ENCODE measurements around the gene TDRD6. TPM values are rescaled to one million over a fixed set of nuclear protein-coding genes. Genes with fewer than 3 reads are reported as not detected.

Gene TDRD6
- total RNA-seq, 2 experiments from 2014 or later = 3.5 to 4.5 TPM

DNA sequence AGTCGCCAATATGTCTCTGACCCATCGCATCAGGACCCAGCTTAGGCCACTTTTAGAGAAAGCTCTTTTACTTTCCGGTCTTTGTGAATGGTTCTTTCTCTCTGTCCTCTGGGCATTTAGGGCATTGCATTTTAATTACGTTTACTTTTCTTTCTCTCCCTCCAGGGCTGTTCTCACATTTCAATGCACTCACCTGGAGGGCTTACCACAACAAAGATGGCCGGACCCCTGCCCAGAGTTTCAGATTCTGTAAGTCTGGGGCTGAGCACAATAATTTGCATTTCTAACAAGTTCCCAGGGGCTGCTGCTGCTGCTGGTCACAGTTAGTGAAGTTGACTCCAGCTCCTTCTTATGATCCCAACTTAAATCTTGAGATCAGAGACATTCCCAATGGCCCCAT is 62.0 kb downstream of the TDRD6 start:
- TF ChIP-seq EZH2phosphoT487 (IDR thresholded peaks at IDR 0.05; ENCODE audit: borderline replicate concordance, low read depth, low read length) = no peak
- TF ChIP-seq, protein P1, sequence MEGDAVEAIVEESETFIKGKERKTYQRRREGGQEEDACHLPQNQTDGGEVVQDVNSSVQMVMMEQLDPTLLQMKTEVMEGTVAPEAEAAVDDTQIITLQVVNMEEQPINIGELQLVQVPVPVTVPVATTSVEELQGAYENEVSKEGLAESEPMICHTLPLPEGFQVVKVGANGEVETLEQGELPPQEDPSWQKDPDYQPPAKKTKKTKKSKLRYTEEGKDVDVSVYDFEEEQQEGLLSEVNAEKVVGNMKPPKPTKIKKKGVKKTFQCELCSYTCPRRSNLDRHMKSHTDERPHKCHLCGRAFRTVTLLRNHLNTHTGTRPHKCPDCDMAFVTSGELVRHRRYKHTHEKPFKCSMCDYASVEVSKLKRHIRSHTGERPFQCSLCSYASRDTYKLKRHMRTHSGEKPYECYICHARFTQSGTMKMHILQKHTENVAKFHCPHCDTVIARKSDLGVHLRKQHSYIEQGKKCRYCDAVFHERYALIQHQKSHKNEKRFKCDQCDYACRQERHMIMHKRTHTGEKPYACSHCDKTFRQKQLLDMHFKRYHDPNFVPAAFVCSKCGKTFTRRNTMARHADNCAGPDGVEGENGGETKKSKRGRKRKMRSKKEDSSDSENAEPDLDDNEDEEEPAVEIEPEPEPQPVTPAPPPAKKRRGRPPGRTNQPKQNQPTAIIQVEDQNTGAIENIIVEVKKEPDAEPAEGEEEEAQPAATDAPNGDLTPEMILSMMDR (conservative IDR thresholded peaks at IDR 0.05; ENCODE audit: low read length) = no peak
- no peaks in the 10 kb centered on the region for H3K36me3 ChIP-seq (ENCODE audit: insufficient read depth, low read length)
- H3K9me2 ChIP-seq (ENCODE audit: insufficient read depth, low read length) = no peaks in the 10 kb centered on the region
- BruUV-seq (replicated peaks) = no TSS peak
- H3K27ac ChIP-seq (ENCODE audit: low read depth, low read length, poor library complexity, severe bottlenecking) = no peak overlapping the region
- intact Hi-C loops (cut with micrococcal nuclease; ENCODE audit: unreplicated experiment) = no loop called here
- H2AFZ ChIP-seq (ENCODE audit: low read length) = no peak overlapping the region
- no peaks in the 10 kb centered on the region for H4K20me1 ChIP-seq (ENCODE audit: insufficient read depth, low read length)
- H3K9me3 ChIP-seq (ENCODE audit: low read length) = no peaks in the 10 kb centered on the region
- POLR2A ChIA-PET = interaction anchor here (0.6 to 0.7 kb wide), 2 partner anchors 36 to 285 kb away, joined by 3 to 10 read pairs; no protein-coding TSS in a partner anchor
- no peaks in the 10 kb centered on the region for H3K4me1 ChIP-seq (ENCODE audit: insufficient read depth, low read length, poor library complexity, severe bottlenecking)
- H3K4me3 ChIP-seq (ENCODE audit: low read depth, low read length, poor library complexity, severe bottlenecking) = no peak overlapping the region
- H3K79me2 ChIP-seq (ENCODE audit: insufficient read depth, low read depth, low read length) = no peaks in the 10 kb centered on the region
- H3K4me2 ChIP-seq (ENCODE audit: low read length) = no peak overlapping the region
- CTCF ChIA-PET (ENCODE audit: unreplicated experiment) = interaction anchor here (0.6 kb wide), 1 partner anchor 688 kb away, joined by 3 read pairs; no protein-coding TSS in a partner anchor
- DNase-seq (ENCODE audit: low spot score) = no peak

DNA sequence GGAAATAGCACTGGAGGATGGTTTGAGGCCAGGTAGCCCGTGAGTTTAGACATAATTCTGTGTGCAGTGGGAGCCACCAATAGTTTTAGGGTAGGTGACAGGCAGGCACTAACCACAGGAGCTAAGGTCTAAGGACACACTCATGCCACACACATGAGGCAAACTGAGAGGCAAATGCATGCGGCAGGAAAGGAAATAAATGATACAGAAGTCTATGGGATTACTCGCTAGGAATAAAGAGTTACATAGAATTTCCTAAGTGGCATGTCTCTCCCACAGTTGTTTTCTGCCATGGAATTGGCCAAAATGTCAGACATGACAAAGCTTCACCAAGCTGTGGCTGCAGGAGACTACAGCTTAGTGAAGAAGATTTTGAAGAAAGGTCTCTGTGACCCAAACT is 64.0 kb downstream of the TDRD6 start:
- BruUV-seq (replicated peaks) = no TSS peak
- H3K27ac ChIP-seq (ENCODE audit: low read depth, low read length, poor library complexity, severe bottlenecking) = no peak overlapping the region
- DNase-seq (ENCODE audit: low spot score) = no peak
- intact Hi-C loops (cut with micrococcal nuclease; ENCODE audit: unreplicated experiment) = no loop called here
- TF ChIP-seq, protein P1 (conservative IDR thresholded peaks at IDR 0.05; ENCODE audit: low read length) = no peak
- TF ChIP-seq EZH2phosphoT487 (IDR thresholded peaks at IDR 0.05; ENCODE audit: borderline replicate concordance, low read depth, low read length) = no peak
- POLR2A ChIA-PET = interaction anchor here (1.1 kb wide), 1 partner anchor 35 kb away, joined by 3 read pairs; no protein-coding TSS in a partner anchor
- H3K4me2 ChIP-seq (ENCODE audit: low read length) = no peak overlapping the region
- H3K79me2 ChIP-seq (ENCODE audit: insufficient read depth, low read depth, low read length) = no peaks in the 10 kb centered on the region
- H3K4me3 ChIP-seq (ENCODE audit: low read depth, low read length, poor library complexity, severe bottlenecking) = no peak overlapping the region
- no peaks in the 10 kb centered on the region for H3K9me3 ChIP-seq (ENCODE audit: low read length)
- no peaks in the 10 kb centered on the region for H4K20me1 ChIP-seq (ENCODE audit: insufficient read depth, low read length)
- CTCF ChIA-PET (ENCODE audit: unreplicated experiment) = no interaction called here
- H2AFZ ChIP-seq (ENCODE audit: low read length) = no peak overlapping the region
- no peaks in the 10 kb centered on the region for H3K4me1 ChIP-seq (ENCODE audit: insufficient read depth, low read length, poor library complexity, severe bottlenecking)
- H3K36me3 ChIP-seq (ENCODE audit: insufficient read depth, low read length) = no peaks in the 10 kb centered on the region
- no peaks in the 10 kb centered on the region for H3K9me2 ChIP-seq (ENCODE audit: insufficient read depth, low read length)

Other genes with a start within 250 kb of the TDRD6 start
- gene RCAN2, start 196.4 kb upstream of the TDRD6 start, total RNA-seq (2014; rRNA removed; shearing (Covaris generic)) = not detected in 2 replicates
- gene RCAN2, start 196.4 kb upstream of the TDRD6 start, total RNA-seq (2022) = 0.11 TPM in 1 of 2 replicates, not detected in the other
- 13.4 and 15.4 TPM in 2 replicates for gene CYP39A1, start 35.1 kb upstream of the TDRD6 start, total RNA-seq (2014; rRNA removed; shearing (Covaris generic))
- 22.6 and 24.5 TPM in 2 replicates for gene CYP39A1, start 35.1 kb upstream of the TDRD6 start, total RNA-seq (2022)
- gene SLC25A27, start 34.9 kb upstream of the TDRD6 start, total RNA-seq (2014; rRNA removed; shearing (Covaris generic)) = 155 and 175 TPM in 2 replicates
- 157 and 203 TPM in 2 replicates for gene SLC25A27, start 34.9 kb upstream of the TDRD6 start, total RNA-seq (2022)
- not detected in 2 replicates for gene PLA2G7, start 47.5 kb downstream of the TDRD6 start, total RNA-seq (2014; rRNA removed; shearing (Covaris generic))
- gene PLA2G7, start 47.5 kb downstream of the TDRD6 start, total RNA-seq (2022) = not detected in 2 replicates
- gene ANKRD66, start 59.0 kb downstream of the TDRD6 start, total RNA-seq (2014; rRNA removed; shearing (Covaris generic)) = not detected in 2 replicates
- gene ANKRD66, start 59.0 kb downstream of the TDRD6 start, total RNA-seq (2022) = not detected in 2 replicates
- not detected in 2 replicates for gene MEP1A, start 105.5 kb downstream of the TDRD6 start, total RNA-seq (2014; rRNA removed; shearing (Covaris generic))
- not detected in 2 replicates for gene MEP1A, start 105.5 kb downstream of the TDRD6 start, total RNA-seq (2022)
- not detected in 2 replicates for gene ADGRF5, start 234.1 kb downstream of the TDRD6 start, total RNA-seq (2014; rRNA removed; shearing (Covaris generic))
- not detected in 2 replicates for gene ADGRF5, start 234.1 kb downstream of the TDRD6 start, total RNA-seq (2022)